GM18909 (cell line): ENCODE results near the gene F10.

Experiments
- ATAC-seq: cut with Tn5 transposase; IDR thresholded peaks from one replicate; pipeline ENCODE4 v1.9.1; 2021; ENCODE audit warnings: mild to moderate bottlenecking; ENCODE audit not compliant: unreplicated experiment, poor library complexity

F10 gene

GRCh38 chr13:113129480-113129879 is 6.9 kb downstream of the F10 start:
- ATAC-seq, result no peak

- ATAC-seq, result no peak
Measured at GRCh38 chr13:113129921-113130750, 7.5 kb downstream of the F10 start.

DNA sequence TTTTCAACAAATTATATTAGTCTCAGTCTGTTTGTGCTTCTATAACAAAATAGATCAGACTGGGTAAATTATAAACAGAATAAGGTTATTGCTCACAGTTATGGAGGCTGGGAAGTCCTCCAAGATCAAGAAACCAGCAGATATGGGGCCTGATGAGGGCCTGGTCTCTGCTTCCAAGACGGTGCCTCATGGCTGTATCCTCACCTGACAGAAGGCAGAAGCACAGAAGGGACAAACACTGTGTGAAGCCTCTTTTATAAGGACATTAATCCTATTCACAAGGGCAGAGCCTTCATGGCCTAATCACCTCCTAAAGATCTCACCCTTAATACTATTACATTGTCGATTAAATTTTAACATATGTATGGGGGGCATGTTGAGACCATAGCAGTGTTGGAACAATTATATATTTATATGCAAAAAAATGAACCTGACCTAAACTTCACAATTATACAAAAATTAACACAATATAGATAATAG is 12.7 kb downstream of the F10 start:
- ATAC-seq, result no peak

- no peak for ATAC-seq
Measured at GRCh38 chr13:113137691-113138298, 15.2 kb downstream of the F10 start.

GRCh38 chr13:113138792-113139551 is 16.4 kb downstream of the F10 start:
- ATAC-seq, result no peak

DNA sequence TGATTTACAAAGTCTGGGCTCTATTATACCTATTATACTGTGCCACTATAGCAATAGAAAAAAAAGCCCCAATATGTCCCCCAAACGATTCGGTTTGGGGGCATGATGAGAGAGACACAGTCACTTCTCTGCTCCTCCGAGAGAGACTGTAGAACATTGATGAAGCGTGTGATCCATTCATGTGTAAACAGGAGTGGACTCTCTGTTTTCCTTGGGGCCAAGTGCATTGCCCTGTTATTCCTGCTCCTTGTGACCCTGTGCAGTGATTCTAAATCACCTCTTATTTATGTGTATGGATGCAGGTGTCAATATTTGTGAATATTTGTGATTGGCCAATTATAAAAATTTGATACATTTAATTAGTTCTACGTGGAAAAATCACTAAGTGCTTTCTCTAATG is 17.0 kb downstream of the F10 start:
- no peak for ATAC-seq

- ATAC-seq, result no peak
Measured at GRCh38 chr13:113140677-113141600, 18.3 kb downstream of the F10 start.

- no peak for ATAC-seq
Measured at GRCh38 chr13:113141601-113141970, 19.0 kb downstream of the F10 start.

DNA sequence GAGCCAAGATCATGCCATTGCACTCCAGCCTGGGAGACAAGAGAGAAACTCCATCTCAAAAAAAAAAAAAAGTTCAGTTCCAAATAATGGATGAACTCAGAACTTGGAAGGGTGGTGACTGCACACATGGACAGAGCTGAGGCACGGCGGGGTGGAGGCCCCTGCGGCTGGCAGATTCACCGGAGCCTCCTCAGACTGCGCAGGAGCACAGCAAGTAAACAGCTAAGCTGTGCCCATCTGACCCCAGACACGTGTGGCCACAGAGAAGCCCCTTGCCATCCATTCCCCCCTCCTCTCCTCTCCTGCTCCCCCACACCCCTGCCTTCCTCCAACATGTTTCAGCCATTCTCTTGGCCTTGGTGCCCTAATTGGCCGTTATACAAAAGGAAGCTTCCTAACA is 20.3 kb downstream of the F10 start:
- no peak for ATAC-seq

GRCh38 chr13:113143466-113144254 is 21.1 kb downstream of the F10 start:
- ATAC-seq, result no peak

- no peak for ATAC-seq
Measured at GRCh38 chr13:113144255-113144629, 21.6 kb downstream of the F10 start.

GRCh38 chr13:113145496-113145895 is 22.9 kb downstream of the F10 start:
- ATAC-seq, result no peak

DNA sequence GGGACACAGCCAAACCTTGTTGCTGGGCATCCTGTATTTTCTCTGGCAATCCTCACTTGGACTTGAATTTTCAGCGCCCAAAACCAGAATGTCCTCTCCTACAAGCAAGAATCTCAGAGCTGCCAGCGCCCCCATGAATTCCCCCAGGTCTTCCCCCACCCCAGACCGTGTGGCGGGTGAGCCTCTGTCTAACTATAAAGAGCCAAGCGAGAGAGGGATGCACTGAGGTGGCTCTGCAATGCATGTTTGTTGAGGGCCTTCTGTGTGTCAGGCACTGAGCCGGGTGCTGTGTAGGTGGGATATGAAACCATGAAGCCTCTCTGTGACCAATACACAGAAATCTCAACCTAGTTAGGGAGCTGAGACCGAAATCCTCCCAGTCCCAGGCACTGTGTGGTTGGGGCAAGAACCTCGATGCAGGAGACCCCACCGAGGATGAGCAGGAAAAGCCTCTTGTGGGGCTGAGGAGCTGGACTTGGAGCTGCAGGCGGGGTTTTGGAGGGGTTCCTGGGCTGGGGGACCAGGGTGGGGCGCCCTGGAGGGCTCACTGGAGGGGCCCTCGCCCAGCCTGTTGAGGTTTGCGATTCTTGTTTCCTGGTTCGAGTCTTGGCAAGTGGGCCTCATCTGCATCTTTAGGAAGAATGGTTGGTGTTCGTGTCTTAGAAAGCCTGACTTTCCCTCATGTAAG is 23.5 kb downstream of the F10 start:
- ATAC-seq, result no peak

DNA sequence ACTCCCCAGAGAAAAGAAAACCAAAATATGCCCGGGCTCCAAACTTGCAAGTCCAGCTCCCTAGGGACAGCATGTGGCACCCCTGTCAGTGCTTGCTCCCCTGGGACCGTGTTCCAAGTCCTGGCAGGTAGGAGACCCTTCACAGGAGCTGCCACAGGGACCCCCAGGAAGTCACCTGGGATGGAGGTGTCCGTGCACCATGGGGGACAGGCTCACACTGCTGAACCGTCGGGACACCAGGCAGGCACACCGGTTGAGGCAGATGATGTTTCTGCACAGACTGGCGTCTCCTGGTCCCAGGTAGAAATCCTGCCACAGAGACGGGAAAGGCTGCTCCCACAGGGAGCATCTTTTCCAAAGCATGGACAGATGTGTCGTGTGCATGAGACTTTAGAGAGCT is 24.2 kb downstream of the F10 start:
- no peak for ATAC-seq

DNA sequence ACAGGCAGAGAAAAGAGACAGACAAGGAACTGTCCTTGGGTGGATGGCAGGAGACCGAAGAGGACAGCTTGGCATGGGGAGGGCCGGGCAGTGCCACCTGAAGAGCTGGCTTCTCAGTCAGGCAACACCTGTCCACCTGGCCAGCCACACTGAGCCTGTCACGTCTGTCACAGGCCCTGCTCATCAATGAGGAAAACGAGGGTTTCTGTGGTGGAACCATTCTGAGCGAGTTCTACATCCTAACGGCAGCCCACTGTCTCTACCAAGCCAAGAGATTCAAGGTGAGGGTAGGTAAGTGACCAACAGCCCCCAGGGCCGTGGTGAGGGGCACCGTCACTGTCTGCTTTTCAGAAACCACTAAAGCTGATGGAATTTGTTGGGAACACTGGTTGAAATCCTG is 24.6 kb downstream of the F10 start:
- no peak for ATAC-seq

DNA sequence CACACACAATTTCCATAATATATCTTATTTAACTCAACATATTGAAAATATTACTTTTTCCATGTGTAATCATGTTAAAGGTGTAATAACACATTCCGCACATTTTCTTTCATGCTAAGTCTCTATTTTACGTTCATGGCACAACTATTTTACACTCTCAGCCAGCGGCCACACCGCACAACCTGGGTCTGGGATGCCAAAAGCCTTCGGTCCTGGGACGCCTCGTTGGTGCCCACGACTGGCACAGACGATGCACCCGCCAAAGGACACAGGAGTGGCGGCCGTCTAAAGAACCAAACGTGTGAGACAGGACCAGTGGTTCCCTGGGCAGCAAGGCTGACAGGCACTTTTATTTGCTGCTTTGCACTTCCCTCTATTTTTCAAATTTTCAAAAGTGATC is 25.8 kb downstream of the F10 start:
- no peak for ATAC-seq

GRCh38 chr13:113148940-113149503 is 26.4 kb downstream of the F10 start:
- ATAC-seq, result no peak

DNA sequence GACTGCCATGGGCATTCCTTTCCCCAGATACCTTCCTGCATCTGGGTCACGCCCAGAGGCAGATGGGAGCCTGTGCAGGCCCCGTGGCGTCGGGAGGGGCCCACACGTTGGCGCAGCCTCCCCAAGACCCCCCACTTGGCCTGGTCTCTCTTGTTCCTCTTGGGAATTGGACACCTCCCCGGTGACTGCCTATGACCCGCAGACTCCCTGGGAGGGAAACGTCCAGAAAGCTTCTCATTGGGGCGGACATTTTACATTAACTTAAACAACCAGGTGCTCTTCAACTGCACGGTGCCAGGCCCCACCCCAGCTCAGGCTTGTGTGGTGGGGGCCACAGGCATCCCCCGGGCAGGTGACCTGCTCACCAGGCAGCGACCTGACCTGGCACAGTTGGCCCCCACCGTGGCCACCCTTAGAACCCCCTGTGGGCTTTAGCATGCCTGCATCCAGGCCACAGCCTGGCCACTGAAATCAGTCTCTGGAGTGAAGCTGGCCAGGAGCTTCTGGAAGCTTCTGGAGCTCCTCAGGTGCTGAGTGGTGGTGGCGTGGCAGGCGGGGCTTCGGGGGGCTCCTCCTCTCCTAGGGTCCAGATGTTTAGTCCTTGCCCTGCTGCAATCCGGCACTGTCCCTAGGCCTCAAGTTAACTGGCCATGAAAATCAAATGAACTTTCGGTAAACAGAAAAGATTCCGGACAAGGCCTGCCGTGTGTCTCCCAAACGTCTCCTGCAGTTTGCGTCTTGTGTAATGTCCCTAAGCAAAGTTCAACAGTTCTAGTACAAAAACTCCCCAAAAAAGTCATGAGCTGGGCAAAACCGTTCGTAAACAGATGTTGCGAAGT is 27.3 kb downstream of the F10 start:
- no peak for ATAC-seq
